PFSK-1 (cell line): ENCODE measurements around the gene RFNG.

ENCODE experiments used
- FOXP2 ChIP-seq: optimal IDR thresholded peaks from 2 replicates; pipeline ENCODE3; 2011; ENCODE audit warnings: borderline replicate concordance, control low read depth, inconsistent platforms; ENCODE audit not compliant: insufficient read depth; ENCODE audit errors: extremely low read length, extremely low read depth
- POLR2AphosphoS5 ChIP-seq: IDR thresholded peaks from 2 replicates; pipeline ENCODE4 v1.6.1; 2012; ENCODE audit warnings: low read depth, mild to moderate bottlenecking, control low read depth, low read length, moderate library complexity
- SIN3A ChIP-seq: IDR thresholded peaks from 2 replicates; pipeline ENCODE4 v1.6.1; 2012; ENCODE audit warnings: mild to moderate bottlenecking, low read length, moderate library complexity, borderline replicate concordance; ENCODE audit not compliant: insufficient read depth
- TAF1 ChIP-seq: IDR thresholded peaks from 2 replicates; pipeline ENCODE4 v1.6.1; 2012; ENCODE audit warnings: low read length, control low read depth, borderline replicate concordance; ENCODE audit not compliant: insufficient read depth
- TF ChIP-seq, protein P1 (sequence below), 2 experiments: IDR thresholded peaks; 2 replicates each; pipeline versions ENCODE4 v1.6.1 to v1.8.0; 2011 to 2012; ENCODE audit warnings: low read depth in 2 of 2, low read length in 2 of 2, control low read depth in 1 of 2, inconsistent platforms in 1 of 2, mild to moderate bottlenecking in 1 of 2, moderate library complexity in 1 of 2; ENCODE audit not compliant: insufficient read depth in 1 of 2

The RFNG gene

DNA sequence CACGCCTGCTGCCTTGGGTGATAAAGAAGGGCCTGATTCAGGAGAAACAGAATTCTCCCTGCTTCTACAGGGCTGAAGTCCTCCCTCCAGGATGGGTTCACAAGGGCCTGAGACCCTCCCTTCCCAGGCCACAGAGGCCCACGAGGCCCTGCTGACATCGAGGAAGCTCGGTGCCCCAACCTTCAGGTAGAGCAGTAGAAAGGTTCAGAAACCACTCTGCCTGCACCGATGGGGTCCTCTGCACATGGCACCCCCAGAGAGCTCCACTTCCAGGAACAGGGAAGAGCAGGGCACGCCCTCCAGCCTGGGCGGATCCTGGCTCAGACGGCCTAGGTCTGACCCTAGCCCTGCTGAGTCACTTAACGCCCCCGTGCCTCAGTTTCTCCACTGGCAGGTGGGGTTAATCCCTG, 29.7 kb downstream of the RFNG start:
- TF ChIP-seq POLR2AphosphoS5 (no peak), TAF1 (peak; percentile 12; the same call in 1 of the 2 replicates), FOXP2 (no peak), SIN3A (0 out of 2 replicates have a peak, but pooled peaks have one; percentile 14)
- TF ChIP-seq, protein P1, sequence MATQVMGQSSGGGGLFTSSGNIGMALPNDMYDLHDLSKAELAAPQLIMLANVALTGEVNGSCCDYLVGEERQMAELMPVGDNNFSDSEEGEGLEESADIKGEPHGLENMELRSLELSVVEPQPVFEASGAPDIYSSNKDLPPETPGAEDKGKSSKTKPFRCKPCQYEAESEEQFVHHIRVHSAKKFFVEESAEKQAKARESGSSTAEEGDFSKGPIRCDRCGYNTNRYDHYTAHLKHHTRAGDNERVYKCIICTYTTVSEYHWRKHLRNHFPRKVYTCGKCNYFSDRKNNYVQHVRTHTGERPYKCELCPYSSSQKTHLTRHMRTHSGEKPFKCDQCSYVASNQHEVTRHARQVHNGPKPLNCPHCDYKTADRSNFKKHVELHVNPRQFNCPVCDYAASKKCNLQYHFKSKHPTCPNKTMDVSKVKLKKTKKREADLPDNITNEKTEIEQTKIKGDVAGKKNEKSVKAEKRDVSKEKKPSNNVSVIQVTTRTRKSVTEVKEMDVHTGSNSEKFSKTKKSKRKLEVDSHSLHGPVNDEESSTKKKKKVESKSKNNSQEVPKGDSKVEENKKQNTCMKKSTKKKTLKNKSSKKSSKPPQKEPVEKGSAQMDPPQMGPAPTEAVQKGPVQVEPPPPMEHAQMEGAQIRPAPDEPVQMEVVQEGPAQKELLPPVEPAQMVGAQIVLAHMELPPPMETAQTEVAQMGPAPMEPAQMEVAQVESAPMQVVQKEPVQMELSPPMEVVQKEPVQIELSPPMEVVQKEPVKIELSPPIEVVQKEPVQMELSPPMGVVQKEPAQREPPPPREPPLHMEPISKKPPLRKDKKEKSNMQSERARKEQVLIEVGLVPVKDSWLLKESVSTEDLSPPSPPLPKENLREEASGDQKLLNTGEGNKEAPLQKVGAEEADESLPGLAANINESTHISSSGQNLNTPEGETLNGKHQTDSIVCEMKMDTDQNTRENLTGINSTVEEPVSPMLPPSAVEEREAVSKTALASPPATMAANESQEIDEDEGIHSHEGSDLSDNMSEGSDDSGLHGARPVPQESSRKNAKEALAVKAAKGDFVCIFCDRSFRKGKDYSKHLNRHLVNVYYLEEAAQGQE (IDR thresholded peaks at IDR 0.05; ENCODE audit: insufficient read depth in 1 of 2, low read depth in 2 of 2, low read length in 2 of 2), result no peak

DNA sequence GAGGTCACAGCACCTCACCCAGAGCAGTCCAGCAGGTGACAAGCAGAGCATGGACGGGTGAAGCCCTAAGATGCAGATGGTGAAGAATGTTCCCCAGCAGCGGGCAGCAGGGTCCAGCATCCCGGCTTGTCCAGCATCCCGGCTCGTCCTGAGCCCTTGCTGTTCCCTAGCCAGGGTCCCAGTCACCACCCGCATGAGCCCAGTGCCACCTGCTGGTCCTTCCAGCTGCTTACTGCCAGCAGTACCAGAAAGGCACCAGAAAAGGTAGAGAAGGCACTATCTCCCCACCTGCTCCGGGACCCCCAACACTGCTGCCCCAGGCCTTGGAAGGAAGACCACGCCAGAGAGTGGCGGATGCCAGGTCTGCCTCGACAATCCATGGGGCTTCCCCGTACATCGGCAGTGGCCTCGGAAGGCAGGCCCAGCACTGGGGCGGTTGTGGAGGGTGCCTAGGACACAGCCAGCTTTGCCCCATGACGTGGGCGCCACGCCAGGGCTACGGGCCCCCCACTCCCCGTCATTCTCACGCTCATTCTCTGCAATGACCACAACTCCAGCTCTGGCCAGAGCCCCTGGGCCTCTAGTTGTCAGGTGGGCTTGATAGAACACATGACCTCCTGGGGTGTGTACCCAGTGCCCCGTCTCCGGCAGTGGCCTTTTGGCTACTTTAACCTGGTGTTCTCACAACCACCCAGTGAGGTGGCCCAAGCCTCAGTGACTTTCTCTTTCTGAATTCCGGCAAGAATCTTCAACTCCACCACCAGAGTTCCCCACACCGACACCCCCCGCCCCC, 30.3 kb downstream of the RFNG start:
- TF ChIP-seq, protein P1 (IDR thresholded peaks at IDR 0.05; ENCODE audit: insufficient read depth in 1 of 2, low read depth in 2 of 2, low read length in 2 of 2), result no peak
- TF ChIP-seq POLR2AphosphoS5 (no peak), FOXP2 (no peak), SIN3A (no peak), TAF1 (no peak)

DNA sequence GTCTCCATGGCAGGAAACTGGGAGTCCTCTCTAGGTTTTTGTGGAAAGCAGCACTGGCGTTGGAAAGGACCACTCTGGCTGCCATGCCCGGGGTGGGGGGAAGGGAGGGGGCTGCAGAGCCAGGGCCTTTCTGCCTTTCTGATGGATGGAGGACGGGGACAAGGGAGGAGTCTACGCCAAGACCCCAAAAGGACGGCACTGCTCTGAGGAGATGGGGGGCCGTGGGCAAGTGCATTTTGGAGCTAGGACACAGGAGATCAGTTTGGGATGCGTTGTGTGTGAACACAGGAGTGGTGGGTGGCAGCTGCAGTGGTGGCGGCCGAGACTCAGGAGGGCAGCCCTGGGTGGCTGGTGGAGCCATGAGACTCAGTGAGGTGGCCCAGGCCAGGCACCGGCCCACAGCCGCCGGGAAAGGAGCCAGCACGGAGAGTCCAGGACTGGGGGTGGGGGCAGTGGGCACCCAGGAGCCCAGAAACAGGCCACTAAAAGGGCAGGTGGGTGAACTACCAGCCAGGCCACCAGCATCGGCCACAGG, 31.0 kb downstream of the RFNG start:
- TF ChIP-seq POLR2AphosphoS5, result no peak
- no peak for TF ChIP-seq FOXP2
- TF ChIP-seq TAF1, result no peak
- no peak for TF ChIP-seq SIN3A
- TF ChIP-seq, protein P1 (IDR thresholded peaks at IDR 0.05; ENCODE audit: insufficient read depth in 1 of 2, low read depth in 2 of 2, low read length in 2 of 2), result no peak

DNA sequence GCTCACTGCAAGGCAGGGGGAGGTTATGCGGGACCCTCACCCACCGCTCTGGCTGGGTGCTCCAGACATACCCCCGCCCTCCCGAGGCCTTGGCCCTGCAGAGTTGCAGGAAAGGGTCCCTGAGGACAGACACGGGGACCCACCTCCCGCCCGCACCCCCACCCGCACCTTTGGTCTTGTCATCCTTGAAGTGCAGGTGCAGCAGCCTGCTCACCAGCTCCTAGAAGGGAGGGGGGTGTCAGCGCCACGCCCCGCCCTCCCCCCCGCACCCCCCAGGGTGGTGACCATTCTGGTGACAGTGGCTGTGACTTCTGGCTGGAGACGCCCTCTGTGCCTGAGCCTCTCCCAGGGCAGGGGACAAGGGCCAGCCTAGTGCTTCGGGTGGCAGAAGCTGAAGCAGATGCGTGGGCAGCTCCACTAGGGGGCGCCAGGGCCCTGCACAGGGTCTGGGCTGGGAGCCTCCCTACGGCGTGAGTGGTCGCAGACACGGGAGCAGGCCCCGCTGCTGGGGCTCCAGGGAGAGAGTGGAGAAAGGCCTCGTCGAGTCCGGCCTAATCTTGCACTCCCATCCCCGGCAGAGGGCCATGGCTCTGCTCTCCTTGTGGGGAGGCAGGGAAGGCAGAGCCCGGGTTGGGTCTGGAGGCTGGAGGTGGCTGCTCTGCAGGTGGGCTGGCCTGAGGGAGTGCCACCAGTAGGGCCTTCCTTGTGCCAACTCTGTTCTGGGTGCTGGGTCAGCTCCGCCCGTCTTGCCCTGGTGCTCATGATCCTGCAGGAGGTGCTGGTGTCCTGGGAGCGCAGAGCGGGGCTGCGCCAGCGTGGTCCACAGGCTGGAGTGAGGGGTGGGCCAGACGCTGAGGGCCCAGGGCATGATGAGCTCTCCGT, 31.7 kb downstream of the RFNG start:
- TF ChIP-seq, protein P1 (IDR thresholded peaks at IDR 0.05; ENCODE audit: insufficient read depth in 1 of 2, low read depth in 2 of 2, low read length in 2 of 2), result no peak
- no peak for TF ChIP-seq SIN3A
- TF ChIP-seq FOXP2, result peak; percentile 22
- TF ChIP-seq POLR2AphosphoS5, result no peak; the same call in 1 of the 2 replicates
- TF ChIP-seq TAF1, result no peak
